Spleen (tissue), 11 donors: ENCODE data around the gene ADARB2. TPM values are rescaled to one million over a fixed set of nuclear protein-coding genes. Genes with fewer than 3 reads are reported as not detected.

Experiments used
- DNase-seq: peaks from one replicate; pipeline ENCODE4 v3.0.0-alpha.2; 2020
- H3K27ac ChIP-seq, 8 donors: fragments of 200-600 bp; sonication (generic) in 7 of 8; 1 replicate in 4 of 8; 2 replicates in 4 of 8; pipeline versions ENCODE4 v1.5.0 to v1.8.0; 2016 to 2021; ENCODE audit warnings: inconsistent platforms in 4 of 8, mild to moderate bottlenecking in 4 of 8, moderate library complexity in 1 of 8
- H3K27me3 ChIP-seq, 7 donors: fragments of 200-600 bp; sonication (generic) in 6 of 7; replicated peaks in 1 of 7; 1 replicate in 4 of 7; 2 replicates in 3 of 7; pipeline versions ENCODE4 v1.5.0 to v1.8.0; 2016 to 2021; ENCODE audit warnings: inconsistent platforms in 3 of 7, mild to moderate bottlenecking in 1 of 7
- H3K36me3 ChIP-seq, 6 donors: fragments of 200-600 bp; sonication (generic) in 5 of 6; 1 replicate in 4 of 6; 2 replicates in 2 of 6; pipeline versions ENCODE4 v1.5.0 to v1.8.0; 2016 to 2021; ENCODE audit warnings: inconsistent platforms in 2 of 6
- H3K4me1 ChIP-seq, 6 donors: fragments of 200-600 bp; sonication (generic) in 5 of 6; 1 replicate in 3 of 6; 2 replicates in 3 of 6; pipeline versions ENCODE4 v1.5.0 to v1.8.0; 2016 to 2021; ENCODE audit warnings: inconsistent platforms in 3 of 6
- H3K4me3 ChIP-seq, 8 donors: fragments of 200-600 bp; sonication (generic) in 7 of 8; 1 replicate in 4 of 8; 2 replicates in 4 of 8; pipeline versions ENCODE4 v1.5.0 to v1.8.0; 2016 to 2021; ENCODE audit warnings: inconsistent platforms in 4 of 8, mild to moderate bottlenecking in 4 of 8, moderate library complexity in 2 of 8
- H3K9me3 ChIP-seq, 8 donors: fragments of 200-600 bp; sonication (generic) in 7 of 8; 1 replicate in 4 of 8; 2 replicates in 4 of 8; pipeline versions ENCODE4 v1.5.0 to v1.8.0; 2016 to 2021; ENCODE audit warnings: inconsistent platforms in 4 of 8
- POLR2A ChIP-seq, 3 donors: fragments of 450-650 bp; IDR thresholded peaks; one replicate each; pipeline ENCODE4 v1.5.1; 2017; ENCODE audit warnings: antibody characterized with exemption in 3 of 3, mild to moderate bottlenecking in 1 of 3
- POLR2AphosphoS5 ChIP-seq, 3 donors: sonication (generic); formaldehyde crosslinking; IDR thresholded peaks; one replicate each; pipeline ENCODE4 v1.5.1; 2017; ENCODE audit warnings: antibody characterized with exemption in 3 of 3
- WGBS, 5 donors: extraction: QIAGEN DNeasy Blood & Tissue Kit in 3 of 5; methylation state at CpG; one replicate each; pipeline versions ENCODE4 v1.1.5 to v1.1.7; 2013 to 2018; 5-methylcytosine and 5-hydroxymethylcytosine counted together
- intact Hi-C: fragments of 100-400 bp; cut with DNase I; formaldehyde crosslinking; loops from one replicate; pipeline ENCODE4 v1.15.0; 2023; ENCODE audit warnings: low total_unique reads
- polyA plus RNA-seq, 3 donors: library from polyadenylated mRNA; stranded (reverse); fragments of 200-250 nt; gene quantifications; one replicate each; pipeline ENCODE4 v1.2.1, GENCODE V29; 2013
- total RNA-seq, 7 donors: library from RNA; depleted of rRNA in 3 of 7; stranded (reverse); fragments of >200 nt in 3 of 7; fragmentation: NEBNext Ultra II Directional in 4 of 7; extraction: Animal tissue kit (Norgen Biotek cat#: 25700) in 4 of 7; gene quantifications; one replicate each; pipeline versions ENCODE4 v1.1.0 to v1.2.1, GENCODE V29; 2016 to 2021
- TF ChIP-seq, protein P1 (sequence below), 11 experiments: fragments of 200-600 bp in 7 of 11; fragments of 450-650 bp in 4 of 11; sonication (generic) in 4 of 11; IDR thresholded peaks in 8 of 11; conservative IDR thresholded peaks in 3 of 11; 1 replicate in 7 of 11; 2 replicates in 4 of 11; pipeline versions ENCODE4 v1.4.0 to v1.8.0; 2016 to 2021; ENCODE audit warnings: antibody characterized with exemption in 11 of 11, inconsistent platforms in 4 of 11, mild to moderate bottlenecking in 1 of 11
- donor health status: healthy with polysubstance abuse.
- donor health status: DM: no; HTN: no; CAD: no; lungs with moderate emphysema.
- donor health status: DM: no; HTN: no; CAD: no.
- donor health status: Bipolar disorder and iron deficiency.
- donor health status: healthy.
- donor health status: DM: no; HTN: no; CAD: no.
- donor health status: DM: yes; HTN: yes; CAD: no.

The ADARB2 gene
- total and polyA plus RNA-seq, 10 donors = 0.05 to 8.1 (median 0.96) TPM

GRCh38 chr10:1643908-1644179 is 93.5 kb downstream of the ADARB2 start:
- WGBS, 5 donors = 55 to 74% (median 73%) methylated on average over 9 of the region's 9 CpGs
- no peak for DNase-seq
- no peaks in the 10 kb centered on the region for H3K9me3 ChIP-seq
- no peaks in the 10 kb centered on the region for H3K4me1 ChIP-seq
- no peaks in the 10 kb centered on the region for H3K36me3 ChIP-seq
- no peak overlapping the region for H3K4me3 ChIP-seq
- intact Hi-C loops = no loop called here
- H3K27ac ChIP-seq = no peak overlapping the region
- TF ChIP-seq POLR2A (IDR thresholded peaks at IDR 0.05) (no peak), POLR2AphosphoS5 (IDR thresholded peaks at IDR 0.05) (no peak)
- TF ChIP-seq, protein P1, sequence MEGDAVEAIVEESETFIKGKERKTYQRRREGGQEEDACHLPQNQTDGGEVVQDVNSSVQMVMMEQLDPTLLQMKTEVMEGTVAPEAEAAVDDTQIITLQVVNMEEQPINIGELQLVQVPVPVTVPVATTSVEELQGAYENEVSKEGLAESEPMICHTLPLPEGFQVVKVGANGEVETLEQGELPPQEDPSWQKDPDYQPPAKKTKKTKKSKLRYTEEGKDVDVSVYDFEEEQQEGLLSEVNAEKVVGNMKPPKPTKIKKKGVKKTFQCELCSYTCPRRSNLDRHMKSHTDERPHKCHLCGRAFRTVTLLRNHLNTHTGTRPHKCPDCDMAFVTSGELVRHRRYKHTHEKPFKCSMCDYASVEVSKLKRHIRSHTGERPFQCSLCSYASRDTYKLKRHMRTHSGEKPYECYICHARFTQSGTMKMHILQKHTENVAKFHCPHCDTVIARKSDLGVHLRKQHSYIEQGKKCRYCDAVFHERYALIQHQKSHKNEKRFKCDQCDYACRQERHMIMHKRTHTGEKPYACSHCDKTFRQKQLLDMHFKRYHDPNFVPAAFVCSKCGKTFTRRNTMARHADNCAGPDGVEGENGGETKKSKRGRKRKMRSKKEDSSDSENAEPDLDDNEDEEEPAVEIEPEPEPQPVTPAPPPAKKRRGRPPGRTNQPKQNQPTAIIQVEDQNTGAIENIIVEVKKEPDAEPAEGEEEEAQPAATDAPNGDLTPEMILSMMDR (IDR thresholded peaks at IDR 0.05 in 8 of 11, conservative IDR thresholded peaks at IDR 0.05 in 3 of 11) = no peak
- peaks cover 0 to 30% (median 0%) of the 10 kb centered on the region in 7 donors for H3K27me3 ChIP-seq

DNA sequence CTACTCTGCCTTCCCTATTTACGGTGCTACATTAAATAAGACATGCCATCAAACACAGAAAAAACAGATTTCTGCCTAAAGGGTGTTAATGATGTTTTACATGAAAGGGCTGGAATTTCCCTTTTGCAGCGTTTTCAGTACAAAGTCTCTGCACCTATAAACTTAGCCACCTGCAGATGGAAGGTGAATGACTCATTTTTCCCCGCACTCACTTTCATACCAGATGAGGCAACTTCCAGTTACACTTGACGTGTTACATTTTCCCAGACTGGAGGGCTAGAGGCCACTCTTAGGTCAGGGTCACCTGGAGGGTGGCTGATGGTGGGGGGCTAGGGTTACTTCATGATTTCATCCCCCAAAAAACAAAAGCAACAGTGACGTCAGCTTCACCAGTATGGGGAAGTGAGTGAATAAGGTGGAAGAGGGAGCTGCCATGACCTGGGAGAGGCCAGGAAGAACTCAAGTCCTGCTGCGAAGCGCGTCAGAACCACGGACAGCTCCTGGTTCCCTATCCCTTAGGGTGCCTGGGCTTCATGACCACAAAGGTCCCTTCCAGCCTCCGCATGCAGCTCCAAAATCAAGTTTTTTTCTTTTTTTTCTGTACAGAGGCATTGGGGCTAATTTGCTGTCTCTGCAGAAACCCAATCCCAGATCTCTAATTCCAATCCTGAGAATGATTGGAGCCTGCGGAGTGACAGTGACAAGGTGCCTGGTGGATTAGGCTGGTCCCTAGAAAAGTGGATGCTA is 94.0 kb downstream of the ADARB2 start:
- intact Hi-C loops = no loop called here
- no peaks in the 10 kb centered on the region for H3K36me3 ChIP-seq
- 36 to 62% (median 49%) methylated on average over 11 of the region's 11 CpGs for WGBS, 5 donors

GRCh38 chr10:1642600-1643160 is 94.6 kb downstream of the ADARB2 start:
- Histone ChIP-seq H3K4me3 (no peak overlapping the region), H3K9me3 (no peaks in the 10 kb centered on the region), H3K36me3 (no peaks in the 10 kb centered on the region), H3K4me1 (no peaks in the 10 kb centered on the region), H3K27me3 (peaks cover 0 to 26% (median 0%) of the 10 kb centered on the region in 7 donors), H3K27ac (no peak overlapping the region)
- intact Hi-C loops = no loop called here
- no peak for TF ChIP-seq POLR2A (IDR thresholded peaks at IDR 0.05)
- no peak for TF ChIP-seq POLR2AphosphoS5 (IDR thresholded peaks at IDR 0.05)
- TF ChIP-seq, protein P1 (IDR thresholded peaks at IDR 0.05 in 8 of 11, conservative IDR thresholded peaks at IDR 0.05 in 3 of 11) = no peak
- 75 to 86% (median 81%) methylated on average over 8 of the region's 8 CpGs for WGBS, 5 donors
- DNase-seq = no peak

More for the DNA sequence above, 94.0 kb downstream of the ADARB2 start:
- DNase-seq = no peak
- no peak overlapping the region for H3K4me3 ChIP-seq
- H3K27ac ChIP-seq = no peak overlapping the region
- peaks cover 0 to 26% (median 0%) of the 10 kb centered on the region in 7 donors for H3K27me3 ChIP-seq
- H3K4me1 ChIP-seq = no peaks in the 10 kb centered on the region
- TF ChIP-seq POLR2AphosphoS5 (IDR thresholded peaks at IDR 0.05) (no peak), POLR2A (IDR thresholded peaks at IDR 0.05) (no peak)
- TF ChIP-seq, protein P1 (IDR thresholded peaks at IDR 0.05 in 8 of 11, conservative IDR thresholded peaks at IDR 0.05 in 3 of 11) = no peak
- H3K9me3 ChIP-seq = no peaks in the 10 kb centered on the region

DNA sequence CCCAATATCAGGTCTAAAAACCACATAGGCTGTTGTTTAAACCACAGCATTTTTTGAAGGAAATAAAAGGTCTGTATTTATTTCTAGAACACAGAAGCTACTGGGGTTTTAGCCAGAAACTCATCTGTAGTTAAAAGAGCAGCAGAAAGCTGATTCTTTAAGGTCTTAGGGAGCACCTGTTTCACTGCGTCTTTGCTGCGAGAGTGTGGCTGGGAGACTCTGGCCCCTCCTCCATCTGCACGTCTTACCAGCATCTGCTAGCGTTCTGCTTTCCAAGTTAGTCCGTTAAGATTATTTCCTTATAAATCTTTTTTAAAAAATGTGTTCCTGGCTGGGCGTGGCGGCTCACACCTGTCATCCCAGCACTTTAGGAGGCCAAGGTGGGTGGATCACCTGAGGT is 95.9 kb downstream of the ADARB2 start:
- Histone ChIP-seq H3K27me3 (peaks cover 0 to 26% (median 0%) of the 10 kb centered on the region in 7 donors), H3K36me3 (no peaks in the 10 kb centered on the region), H3K4me3 (no peak overlapping the region), H3K4me1 (no peaks in the 10 kb centered on the region), H3K9me3 (no peaks in the 10 kb centered on the region), H3K27ac (no peak overlapping the region)
- WGBS, 5 donors = 59 to 74% (median 70%) methylated on average over 7 of the region's 7 CpGs
- intact Hi-C loops = no loop called here
- TF ChIP-seq, protein P1 (IDR thresholded peaks at IDR 0.05 in 8 of 11, conservative IDR thresholded peaks at IDR 0.05 in 3 of 11) = no peak
- DNase-seq = no peak
